ENCODE measurements around the gene HMGCS1. TPM values are rescaled to one million over a fixed set of nuclear protein-coding genes. Genes with fewer than 3 reads are reported as not detected.

HMGCS1 gene
- total RNA-seq, 1 donor from 2014 or later, result 160 TPM

- no peak for DNase-seq
- peak; percentile 60 for ATAC-seq (ENCODE audit: low read depth)
- TF ChIP-seq, protein P1, sequence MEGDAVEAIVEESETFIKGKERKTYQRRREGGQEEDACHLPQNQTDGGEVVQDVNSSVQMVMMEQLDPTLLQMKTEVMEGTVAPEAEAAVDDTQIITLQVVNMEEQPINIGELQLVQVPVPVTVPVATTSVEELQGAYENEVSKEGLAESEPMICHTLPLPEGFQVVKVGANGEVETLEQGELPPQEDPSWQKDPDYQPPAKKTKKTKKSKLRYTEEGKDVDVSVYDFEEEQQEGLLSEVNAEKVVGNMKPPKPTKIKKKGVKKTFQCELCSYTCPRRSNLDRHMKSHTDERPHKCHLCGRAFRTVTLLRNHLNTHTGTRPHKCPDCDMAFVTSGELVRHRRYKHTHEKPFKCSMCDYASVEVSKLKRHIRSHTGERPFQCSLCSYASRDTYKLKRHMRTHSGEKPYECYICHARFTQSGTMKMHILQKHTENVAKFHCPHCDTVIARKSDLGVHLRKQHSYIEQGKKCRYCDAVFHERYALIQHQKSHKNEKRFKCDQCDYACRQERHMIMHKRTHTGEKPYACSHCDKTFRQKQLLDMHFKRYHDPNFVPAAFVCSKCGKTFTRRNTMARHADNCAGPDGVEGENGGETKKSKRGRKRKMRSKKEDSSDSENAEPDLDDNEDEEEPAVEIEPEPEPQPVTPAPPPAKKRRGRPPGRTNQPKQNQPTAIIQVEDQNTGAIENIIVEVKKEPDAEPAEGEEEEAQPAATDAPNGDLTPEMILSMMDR (IDR thresholded peaks at IDR 0.05), result no peak
- peaks cover 57% of the 10 kb centered on the region for H3K4me1 Mint-ChIP-seq
- no peaks in the 10 kb centered on the region for H3K9me3 Mint-ChIP-seq
- H3K36me3 Mint-ChIP-seq (ENCODE audit: low read depth), result peaks cover 69% of the 10 kb centered on the region
- no peaks in the 10 kb centered on the region for H3K27me3 Mint-ChIP-seq
- H3K4me3 Mint-ChIP-seq, result no peak overlapping the region
- H3K27ac Mint-ChIP-seq, result no peak overlapping the region
- ChIA-PET CTCF (interaction anchor here (0.7 to 1.5 kb wide), 8 partner anchors 14 to 397 kb away, joined by 3 to 9 read pairs (median 4); partner anchors contain the start of gene TMEM267), POLR2A (no interaction called here)
- intact Hi-C loops (cut with micrococcal nuclease), result loop anchor here (1.0 to 2.0 kb wide), 4 partner anchors 178 to 394 kb away; partner anchors contain the start of gene C5orf34
Observed at GRCh38 chr5:43305948-43306565, 7.2 kb downstream of the HMGCS1 start.

GRCh38 chr5:43304525-43304924 lies 8.7 kb downstream of the HMGCS1 start:
- TF ChIP-seq, protein P1 (IDR thresholded peaks at IDR 0.05), result no peak
- no peaks in the 10 kb centered on the region for H3K9me3 Mint-ChIP-seq
- CTCF ChIA-PET, result interaction anchor here (1.5 kb wide), 1 partner anchor 180 kb away, joined by 5 read pairs; the partner anchor contains the start of gene TMEM267
- POLR2A ChIA-PET, result interaction anchor here (0.5 to 1.4 kb wide), 2 partner anchors 9 to 176 kb away, joined by 4 to 8 read pairs; partner anchors contain the start of gene HMGCS1
- H3K27me3 Mint-ChIP-seq, result no peaks in the 10 kb centered on the region
- H3K4me3 Mint-ChIP-seq, result no peak overlapping the region
- intact Hi-C loops (cut with micrococcal nuclease), result no loop called here
- DNase-seq (no peak), ATAC-seq (ENCODE audit: low read depth) (no peak)
- H3K4me1 Mint-ChIP-seq, result peaks cover 51% of the 10 kb centered on the region
- no peak overlapping the region for H3K27ac Mint-ChIP-seq
- H3K36me3 Mint-ChIP-seq (ENCODE audit: low read depth), result peaks cover 71% of the 10 kb centered on the region

GRCh38 chr5:43303242-43303641 lies 10.0 kb downstream of the HMGCS1 start:
- POLR2A ChIA-PET, result interaction anchor here (1.8 kb wide), 1 partner anchor 10 kb away, joined by 10 read pairs; the partner anchor contains the start of gene HMGCS1
- Mint-ChIP-seq H3K27me3 (no peaks in the 10 kb centered on the region), H3K4me3 (no peak overlapping the region), H3K36me3 (ENCODE audit: low read depth) (peaks cover 76% of the 10 kb centered on the region), H3K27ac (no peak overlapping the region), H3K9me3 (no peaks in the 10 kb centered on the region), H3K4me1 (peaks cover 47% of the 10 kb centered on the region)
- CTCF ChIA-PET, result interaction anchor here (1.5 kb wide), 1 partner anchor 181 kb away, joined by 5 read pairs; the partner anchor contains the start of gene TMEM267
- no peak for ATAC-seq (ENCODE audit: low read depth)
- intact Hi-C loops (cut with micrococcal nuclease), result no loop called here
- TF ChIP-seq, protein P1 (IDR thresholded peaks at IDR 0.05), result no peak
- DNase-seq, result no peak

GRCh38 chr5:43302481-43302880 lies 10.7 kb downstream of the HMGCS1 start:
- Mint-ChIP-seq H3K36me3 (ENCODE audit: low read depth) (peaks cover 76% of the 10 kb centered on the region), H3K4me3 (no peak overlapping the region), H3K4me1 (peaks cover 43% of the 10 kb centered on the region), H3K27ac (peak overlapping the region; percentile 15), H3K27me3 (no peaks in the 10 kb centered on the region), H3K9me3 (no peaks in the 10 kb centered on the region)
- DNase-seq (no peak), ATAC-seq (ENCODE audit: low read depth) (no peak)
- intact Hi-C loops (cut with micrococcal nuclease), result loop anchor here (1.0 kb wide), 1 partner anchor 11 kb away; the partner anchor contains the start of gene HMGCS1
- ChIA-PET CTCF (no interaction called here), POLR2A (interaction anchor here (1.8 kb wide), 1 partner anchor 11 kb away, joined by 10 read pairs; the partner anchor contains the start of gene HMGCS1)
- TF ChIP-seq, protein P1 (IDR thresholded peaks at IDR 0.05), result no peak

GRCh38 chr5:43301653-43302091 lies 11.5 kb downstream of the HMGCS1 start:
- intact Hi-C loops (cut with micrococcal nuclease), result loop anchor here (1.0 kb wide), 1 partner anchor 12 kb away; the partner anchor contains the start of gene HMGCS1
- no peak for ATAC-seq (ENCODE audit: low read depth)
- ChIA-PET POLR2A (no interaction called here), CTCF (no interaction called here)
- no peak overlapping the region for H3K4me3 Mint-ChIP-seq
- H3K36me3 Mint-ChIP-seq (ENCODE audit: low read depth), result peaks cover 78% of the 10 kb centered on the region
- TF ChIP-seq, protein P1 (IDR thresholded peaks at IDR 0.05), result no peak
- no peaks in the 10 kb centered on the region for H3K27me3 Mint-ChIP-seq
- no peak for DNase-seq
- H3K27ac Mint-ChIP-seq, result no peak overlapping the region
- H3K4me1 Mint-ChIP-seq, result peaks cover 43% of the 10 kb centered on the region
- H3K9me3 Mint-ChIP-seq, result no peaks in the 10 kb centered on the region
